Colonic mucosa (tissue), 4 donors: Measurements from ENCODE around the gene PTGES2. TPM values are rescaled to one million over a fixed set of nuclear protein-coding genes. Genes with fewer than 3 reads are reported as not detected.
A peak's percentile ranks its signal among the peaks of the same experiment; 100 is the strongest.

Source experiments
- DNase-seq: peaks from one replicate; pipeline ENCODE4 v3.0.0-alpha.2; 2020
- H3K27ac ChIP-seq: fragments of 200-600 bp; one replicate; pipeline ENCODE4 v1.8.0; 2021
- H3K27me3 ChIP-seq: fragments of 200-600 bp; one replicate; pipeline ENCODE4 v1.8.0; 2021
- H3K36me3 ChIP-seq: fragments of 200-600 bp; one replicate; pipeline ENCODE4 v1.8.0; 2021
- H3K4me1 ChIP-seq: fragments of 200-600 bp; one replicate; pipeline ENCODE4 v1.8.0; 2021; ENCODE audit warnings: mild to moderate bottlenecking
- H3K4me3 ChIP-seq: fragments of 200-600 bp; one replicate; pipeline ENCODE4 v1.8.0; 2021
- H3K9ac ChIP-seq, 2 donors: one replicate each; pipeline ENCODE4 v1.7.0; 2013; ENCODE audit warnings: control low read depth in 2 of 2, low read depth in 2 of 2, low read length in 2 of 2
- H3K9me3 ChIP-seq: fragments of 200-600 bp; one replicate; pipeline ENCODE4 v1.8.0; 2021
- intact Hi-C: fragments of 100-400 bp; cut with DNase I; formaldehyde crosslinking; loops from one replicate; pipeline ENCODE4 v1.14.1; 2022
- total RNA-seq, 2 donors: library from RNA; stranded (reverse); fragmentation: NEBNext Ultra II Directional in 1 of 2; extraction: Animal tissue kit (Norgen Biotek cat#: 25700) in 1 of 2; gene quantifications; one replicate each; pipeline ENCODE4 v1.2.1, GENCODE V29; 2021
- TF ChIP-seq, protein P1 (sequence below): fragments of 200-600 bp; IDR thresholded peaks from one replicate; pipeline ENCODE4 v1.8.0; 2022; ENCODE audit warnings: antibody characterized with exemption, mild to moderate bottlenecking
- donor health status: healthy.
- donor health status: DM: no; HTN: no; CAD: no.
- donor health status: DM: no; HTN: no; CAD: no.

PTGES2 gene
- total RNA-seq, 2 donors from 2014 or later, result 93.7 to 142 TPM

DNA sequence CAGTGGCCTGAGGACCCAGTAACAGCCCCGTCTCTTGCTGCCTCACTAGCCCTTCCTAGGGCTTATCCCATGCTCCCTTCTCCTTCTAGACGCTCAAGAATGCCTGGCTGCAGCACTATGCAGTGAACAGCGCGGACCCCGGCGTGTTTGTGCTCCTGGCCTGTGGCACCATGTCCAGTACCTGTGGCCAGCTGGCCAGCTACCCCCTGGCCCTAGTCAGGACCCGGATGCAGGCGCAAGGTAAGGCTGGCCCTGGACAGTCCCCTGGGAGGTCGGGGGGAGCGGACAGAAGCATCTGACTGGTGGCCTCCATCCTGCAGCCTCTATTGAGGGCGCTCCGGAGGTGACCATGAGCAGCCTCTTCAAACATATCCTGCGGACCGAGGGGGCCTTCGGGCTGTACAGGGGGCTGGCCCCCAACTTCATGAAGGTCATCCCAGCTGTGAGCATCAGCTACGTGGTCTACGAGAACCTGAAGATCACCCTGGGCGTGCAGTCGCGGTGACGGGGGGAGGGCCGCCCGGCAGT lies 20.5 kb downstream of the PTGES2 start:
- no peak for DNase-seq
- intact Hi-C loops, result no loop called here
- Histone ChIP-seq H3K27me3 (no peaks in the 10 kb centered on the region), H3K9me3 (no peaks in the 10 kb centered on the region), H3K9ac (peak overlapping the region in 1 of 2 donors; percentile 61), H3K4me3 (no peak overlapping the region), H3K4me1 (peaks cover 16% of the 10 kb centered on the region), H3K36me3 (peaks cover 23% of the 10 kb centered on the region), H3K27ac (no peak overlapping the region)
- TF ChIP-seq, protein P1, sequence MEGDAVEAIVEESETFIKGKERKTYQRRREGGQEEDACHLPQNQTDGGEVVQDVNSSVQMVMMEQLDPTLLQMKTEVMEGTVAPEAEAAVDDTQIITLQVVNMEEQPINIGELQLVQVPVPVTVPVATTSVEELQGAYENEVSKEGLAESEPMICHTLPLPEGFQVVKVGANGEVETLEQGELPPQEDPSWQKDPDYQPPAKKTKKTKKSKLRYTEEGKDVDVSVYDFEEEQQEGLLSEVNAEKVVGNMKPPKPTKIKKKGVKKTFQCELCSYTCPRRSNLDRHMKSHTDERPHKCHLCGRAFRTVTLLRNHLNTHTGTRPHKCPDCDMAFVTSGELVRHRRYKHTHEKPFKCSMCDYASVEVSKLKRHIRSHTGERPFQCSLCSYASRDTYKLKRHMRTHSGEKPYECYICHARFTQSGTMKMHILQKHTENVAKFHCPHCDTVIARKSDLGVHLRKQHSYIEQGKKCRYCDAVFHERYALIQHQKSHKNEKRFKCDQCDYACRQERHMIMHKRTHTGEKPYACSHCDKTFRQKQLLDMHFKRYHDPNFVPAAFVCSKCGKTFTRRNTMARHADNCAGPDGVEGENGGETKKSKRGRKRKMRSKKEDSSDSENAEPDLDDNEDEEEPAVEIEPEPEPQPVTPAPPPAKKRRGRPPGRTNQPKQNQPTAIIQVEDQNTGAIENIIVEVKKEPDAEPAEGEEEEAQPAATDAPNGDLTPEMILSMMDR, result no peak

DNA sequence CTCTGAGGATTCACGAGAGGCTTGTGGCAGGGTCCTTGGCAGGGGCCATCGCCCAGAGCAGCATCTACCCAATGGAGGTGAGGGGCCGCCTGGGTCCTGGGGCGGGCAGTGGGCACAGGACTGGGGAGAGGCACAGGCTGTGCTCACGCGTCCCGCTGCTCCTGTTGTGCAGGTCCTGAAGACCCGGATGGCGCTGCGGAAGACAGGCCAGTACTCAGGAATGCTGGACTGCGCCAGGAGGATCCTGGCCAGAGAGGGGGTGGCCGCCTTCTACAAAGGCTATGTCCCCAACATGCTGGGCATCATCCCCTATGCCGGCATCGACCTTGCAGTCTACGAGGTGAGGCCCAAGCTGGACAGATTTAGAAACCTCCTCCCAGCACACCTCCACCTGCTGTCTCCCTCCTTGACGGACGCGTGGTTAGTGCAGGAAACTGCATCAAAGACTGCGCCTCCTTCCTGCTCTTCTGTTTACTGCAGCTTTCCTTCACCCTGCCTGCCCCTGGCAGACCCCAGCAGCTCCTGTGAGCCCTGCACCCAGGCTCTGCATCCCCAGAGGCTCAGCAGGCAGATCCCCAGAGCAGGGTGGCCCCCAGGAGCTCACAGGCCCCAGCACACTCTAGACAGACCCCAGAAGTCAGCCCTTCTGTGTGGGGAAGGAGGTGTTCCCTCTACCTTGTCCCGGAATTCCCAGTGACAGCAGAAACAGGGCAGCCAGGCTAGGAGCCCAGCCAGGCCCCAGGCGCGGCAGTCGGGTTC lies 21.2 kb downstream of the PTGES2 start:
- TF ChIP-seq, protein P1, result no peak
- no peaks in the 10 kb centered on the region for H3K27me3 ChIP-seq
- H3K9ac ChIP-seq, result peak overlapping the region; percentile 18 to 61
- no peak overlapping the region for H3K4me3 ChIP-seq
- peaks cover 16% of the 10 kb centered on the region for H3K4me1 ChIP-seq
- intact Hi-C loops, result no loop called here
- peaks cover 24% of the 10 kb centered on the region for H3K36me3 ChIP-seq
- peak overlapping the region; percentile 8 for H3K27ac ChIP-seq
- DNase-seq, result no peak
- H3K9me3 ChIP-seq, result no peaks in the 10 kb centered on the region

DNA sequence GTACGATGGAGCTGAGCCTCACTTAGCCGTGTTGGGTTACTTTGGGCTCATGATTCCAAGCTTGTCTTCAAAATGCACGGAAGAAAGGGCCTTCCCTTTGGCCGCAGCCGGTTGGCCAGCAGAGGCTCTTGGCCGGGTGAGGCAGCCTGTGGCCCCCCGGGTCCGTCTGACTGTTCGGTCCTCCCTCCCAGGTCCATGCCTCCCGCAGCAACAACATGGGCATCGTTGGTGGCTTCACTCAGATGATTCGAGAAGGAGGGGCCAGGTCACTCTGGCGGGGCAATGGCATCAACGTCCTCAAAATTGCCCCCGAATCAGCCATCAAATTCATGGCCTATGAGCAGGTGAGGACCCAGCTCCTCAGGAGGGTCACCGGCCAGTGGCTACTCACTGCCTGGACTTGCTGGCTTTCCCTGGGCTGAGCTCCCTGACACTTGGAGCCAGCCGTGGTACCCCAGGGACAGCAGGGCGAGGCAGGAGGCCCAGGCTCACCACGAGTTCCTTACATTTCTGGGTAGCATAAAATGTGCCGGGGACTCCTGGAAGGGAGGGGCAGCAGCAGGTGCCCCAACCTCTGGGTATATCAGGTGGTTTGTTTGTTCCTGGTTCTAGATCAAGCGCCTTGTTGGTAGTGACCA lies 21.9 kb downstream of the PTGES2 start:
- intact Hi-C loops, result no loop called here
- TF ChIP-seq, protein P1, result no peak
- no peak for DNase-seq
- Histone ChIP-seq H3K9me3 (no peaks in the 10 kb centered on the region), H3K27me3 (no peaks in the 10 kb centered on the region), H3K9ac (peak overlapping the region; percentile 18 to 61), H3K4me3 (no peak overlapping the region), H3K36me3 (peaks cover 27% of the 10 kb centered on the region), H3K4me1 (peaks cover 16% of the 10 kb centered on the region), H3K27ac (peak overlapping the region; percentile 8)

GRCh38 chr9:128104171-128104618 lies 23.3 kb downstream of the PTGES2 start:
- intact Hi-C loops, result no loop called here
- Histone ChIP-seq H3K27ac (peak overlapping the region; percentile 46), H3K36me3 (peaks cover 27% of the 10 kb centered on the region), H3K4me1 (peaks cover 24% of the 10 kb centered on the region), H3K9me3 (no peaks in the 10 kb centered on the region), H3K4me3 (no peak overlapping the region), H3K9ac (peak overlapping the region; percentile 37 to 57), H3K27me3 (no peaks in the 10 kb centered on the region)
- TF ChIP-seq, protein P1, result no peak
- DNase-seq, result peak; percentile 84

DNA sequence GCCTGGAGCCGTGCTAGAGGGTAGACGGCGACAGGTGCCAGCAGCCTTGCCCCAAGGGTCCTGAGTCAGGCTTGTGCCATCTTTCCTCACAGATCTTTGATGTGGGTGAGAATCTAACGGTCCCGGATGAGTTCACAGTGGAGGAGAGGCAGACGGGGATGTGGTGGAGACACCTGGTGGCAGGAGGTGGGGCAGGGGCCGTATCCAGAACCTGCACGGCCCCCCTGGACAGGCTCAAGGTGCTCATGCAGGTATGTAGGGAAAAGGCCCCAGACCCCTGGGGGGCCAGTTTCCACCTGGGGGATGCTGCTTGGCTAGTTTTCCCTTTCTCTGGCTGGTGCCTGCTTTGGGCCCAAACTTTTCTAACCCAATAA lies 24.0 kb downstream of the PTGES2 start:
- H3K27me3 ChIP-seq, result no peaks in the 10 kb centered on the region
- intact Hi-C loops, result no loop called here
- peak overlapping the region; percentile 46 for H3K27ac ChIP-seq
- no peaks in the 10 kb centered on the region for H3K9me3 ChIP-seq
- peak overlapping the region in 1 of 2 donors; percentile 57 for H3K9ac ChIP-seq
- DNase-seq, result no peak
- TF ChIP-seq, protein P1, result peak; percentile 43
- H3K36me3 ChIP-seq, result peaks cover 27% of the 10 kb centered on the region
- peaks cover 25% of the 10 kb centered on the region for H3K4me1 ChIP-seq
- no peak overlapping the region for H3K4me3 ChIP-seq
